Kidney (tissue), 14 donors: ENCODE data around the gene ANKRD23. TPM values are rescaled to one million over a fixed set of nuclear protein-coding genes. Genes with fewer than 3 reads are reported as not detected.
A peak's percentile ranks its signal among the peaks of the same experiment; 100 is the strongest.

Experiments used
- DNase-seq, 5 donors: peaks; one replicate each; pipeline ENCODE4 v3.0.0-alpha.2; 2013 to 2020
- FAIRE-seq: peaks from 2 replicates; lab custom pipeline; 2012; peaks lifted over from hg19 to GRCh38; lab: Jason Lieb, UNC
- H3K27ac ChIP-seq, 2 donors: one replicate each; pipeline ENCODE4 v1.7.0; 2013; ENCODE audit warnings: low read depth in 2 of 2, low read length in 2 of 2, inconsistent platforms in 1 of 2
- H3K27me3 ChIP-seq: one replicate; pipeline ENCODE4 v1.7.1; 2013; ENCODE audit warnings: low read length, inconsistent platforms; ENCODE audit not compliant: control insufficient read depth, insufficient read depth
- H3K36me3 ChIP-seq, 3 donors: one replicate each; pipeline versions ENCODE4 v1.7.0 to v1.7.1; 2013; ENCODE audit warnings: low read length in 3 of 3, control low read depth in 1 of 3, inconsistent platforms in 1 of 3; ENCODE audit not compliant: insufficient read depth in 3 of 3, control insufficient read depth in 2 of 3
- H3K4me1 ChIP-seq, 3 donors: one replicate each; pipeline versions ENCODE4 v1.7.0 to v1.7.1; 2013; ENCODE audit warnings: low read length in 3 of 3, inconsistent platforms in 1 of 3, low read depth in 1 of 3; ENCODE audit not compliant: control insufficient read depth in 2 of 3, insufficient read depth in 2 of 3
- H3K4me3 ChIP-seq, 3 donors: one replicate each; pipeline versions ENCODE4 v1.7.0 to v1.8.1; 2013; ENCODE audit warnings: low read length in 3 of 3, control low read depth in 1 of 3, inconsistent platforms in 1 of 3
- H3K9ac ChIP-seq, 3 donors: one replicate each; pipeline versions ENCODE4 v1.7.0 to v1.7.1; 2013; ENCODE audit warnings: low read length in 3 of 3, control low read depth in 1 of 3, inconsistent platforms in 1 of 3
- H3K9me3 ChIP-seq, 3 donors: one replicate each; pipeline versions ENCODE4 v1.7.0 to v1.7.1; 2013; ENCODE audit warnings: low read length in 3 of 3, control low read depth in 1 of 3, inconsistent platforms in 1 of 3; ENCODE audit not compliant: control insufficient read depth in 2 of 3, insufficient read depth in 1 of 3
- CTCF ChIP-seq: IDR thresholded peaks from 3 replicates; pipeline ENCODE4 v1.5.1; 2012; ENCODE audit warnings: mild to moderate bottlenecking, moderate library complexity, borderline replicate concordance; ENCODE audit not compliant: insufficient read depth; ENCODE audit errors: extremely low read depth
- intact Hi-C: fragments of 100-400 bp; cut with DNase I; formaldehyde crosslinking; loops from one replicate; pipeline ENCODE4 v1.11.1; 2022
- polyA plus RNA-seq: library from polyadenylated mRNA; stranded (reverse); fragments of 350-450 nt; fragmentation: Illumina TruSeq; extraction: RNeasy Lipid Tissue Mini Kit (QIAGEN cat#74804); gene quantifications from one replicate; pipeline ENCODE4 v1.2.3, GENCODE V29; 2014; ENCODE audit warnings: low read depth, low replicate concordance; ENCODE audit not compliant: insufficient read depth
- total RNA-seq: library from RNA; stranded (reverse); fragmentation: NEBNext Ultra II Directional; extraction: Animal tissue kit (Norgen Biotek cat#: 25700); gene quantifications from one replicate; pipeline ENCODE4 v1.2.1, GENCODE V29; 2021
- donor health status: control.
- donor health status: control.
- donor health status: control.
- donor health status: control.
- donor health status: control.
- donor health status: DM: yes; HTN: yes; CAD: no.
- donor health status: Normal renal cell carcinoma (clear cell type).

Gene ANKRD23
- total and polyA plus RNA-seq, 2 donors from 2014 or later = 1.6 to 4.0 TPM

- Histone ChIP-seq H3K36me3 (no peaks in the 10 kb centered on the region), H3K27ac (no peak overlapping the region), H3K9me3 (no peaks in the 10 kb centered on the region), H3K27me3 (no peaks in the 10 kb centered on the region), H3K4me3 (peak overlapping the region in 1 of 3 donors; percentile 64), H3K9ac (no peak overlapping the region), H3K4me1 (peaks cover 0 to 44% (median 29%) of the 10 kb centered on the region in 3 donors)
- DNase-seq (peak in 1 of 5 donors; percentile 24), FAIRE-seq (no peak)
- intact Hi-C loops = no loop called here
- TF ChIP-seq CTCF = no peak
Measured at GRCh38 chr2:96817882-96818281, 25.9 kb downstream of the ANKRD23 start.

GRCh38 chr2:96816836-96817702, 26.8 kb downstream of the ANKRD23 start:
- no peaks in the 10 kb centered on the region for H3K27me3 ChIP-seq
- DNase-seq = peak; percentile 12 to 77 (median 42)
- no peak overlapping the region for H3K27ac ChIP-seq
- H3K4me1 ChIP-seq = peaks cover 0 to 44% (median 29%) of the 10 kb centered on the region in 3 donors
- intact Hi-C loops = no loop called here
- H3K9me3 ChIP-seq = no peaks in the 10 kb centered on the region
- H3K4me3 ChIP-seq = peak overlapping the region; percentile 64 to 80 (median 75)
- peak overlapping the region; percentile 31 to 63 (median 61) for H3K9ac ChIP-seq
- no peak for FAIRE-seq
- H3K36me3 ChIP-seq = no peaks in the 10 kb centered on the region
- no peak for TF ChIP-seq CTCF

- no peak for FAIRE-seq
- Histone ChIP-seq H3K36me3 (no peaks in the 10 kb centered on the region), H3K27me3 (no peaks in the 10 kb centered on the region), H3K4me1 (peaks cover 0 to 40% (median 24%) of the 10 kb centered on the region in 3 donors), H3K9me3 (no peaks in the 10 kb centered on the region), H3K4me3 (peak within 1 kb of the TSS; percentile 75 to 91 (median 80)), H3K9ac (peak within 1 kb of the TSS; percentile 61 to 81 (median 63)), H3K27ac (peak within 1 kb of the TSS; percentile 87 to 94)
- TF ChIP-seq CTCF = peak; percentile 45
- intact Hi-C loops = no loop called here
- DNase-seq = peak; percentile 96 to 99 (median 97)
Measured at GRCh38 chr2:96816127-96816835, 27.5 kb downstream of the ANKRD23 start, which contains the start of gene CNNM3. Gene CNNM3, plus strand, starts transcription at chr2:96816268. Its CDS starts 10 bp downstream, at chr2:96816278.
